GM23338 (cell line): ENCODE results near the gene SIAH1. TPM values are rescaled to one million over a fixed set of nuclear protein-coding genes. Genes with fewer than 3 reads are reported as not detected.

Experiments
- ATAC-seq: fragments of 200-7000 bp; cut with Tn5 transposase; 3 replicates; pipeline ENCODE4 v1.9.1; 2020
- DNase-seq: peaks from one replicate; pipeline ENCODE4 v3.0.0-alpha.2; 2015; ENCODE audit warnings: low spot score
- H2AFZ ChIP-seq: fragments of 200-600 bp; sonication (generic); 2 replicates; pipeline ENCODE4 v1.8.0; 2016; ENCODE audit warnings: antibody characterized with exemption, mild to moderate bottlenecking, moderate library complexity
- H3F3A ChIP-seq: fragments of 200-600 bp; sonication (generic); replicated peaks from 2 replicates; pipeline ENCODE4 v1.8.0; 2017; ENCODE audit warnings: antibody characterized with exemption, mixed run types, low read depth
- H3K27ac ChIP-seq: fragments of 200-600 bp; sonication (generic); 2 replicates; pipeline ENCODE4 v1.6.1; 2016; ENCODE audit warnings: low read depth
- H3K27me3 ChIP-seq: fragments of 200-600 bp; sonication (generic); 2 replicates; pipeline ENCODE4 v1.8.0; 2016; ENCODE audit warnings: mild to moderate bottlenecking, mixed run types, moderate library complexity; ENCODE audit not compliant: insufficient read depth
- H3K36me3 ChIP-seq: fragments of 200-600 bp; sonication (generic); 2 replicates; pipeline ENCODE4 v1.8.0; 2016; ENCODE audit warnings: mild to moderate bottlenecking; ENCODE audit not compliant: insufficient read depth
- H3K4me1 ChIP-seq: fragments of 200-600 bp; sonication (generic); 2 replicates; pipeline ENCODE4 v1.8.0; 2016; ENCODE audit warnings: mild to moderate bottlenecking, moderate library complexity; ENCODE audit not compliant: insufficient read depth
- H3K4me2 ChIP-seq: fragments of 200-600 bp; sonication (generic); 2 replicates; pipeline ENCODE4 v1.7.1; 2017; ENCODE audit warnings: mixed run types
- H3K4me3 ChIP-seq: fragments of 200-600 bp; sonication (generic); 2 replicates; pipeline ENCODE4 v1.6.1; 2016; ENCODE audit warnings: mixed run types
- H3K79me2 ChIP-seq: fragments of 200-600 bp; sonication (generic); replicated peaks from 2 replicates; pipeline ENCODE4 v1.8.0; 2017; ENCODE audit warnings: mild to moderate bottlenecking; ENCODE audit not compliant: insufficient read depth
- H3K9me2 ChIP-seq: fragments of 200-600 bp; sonication (generic); 2 replicates; pipeline ENCODE4 v1.8.0; 2017; ENCODE audit not compliant: insufficient read depth
- H4K20me1 ChIP-seq: fragments of 200-600 bp; sonication (generic); replicated peaks from 2 replicates; pipeline ENCODE4 v1.8.0; 2017; ENCODE audit warnings: mild to moderate bottlenecking; ENCODE audit not compliant: insufficient read depth
- H3K27ac Mint-ChIP-seq: 2 replicates; pipeline ENCODE4 v1.8.0; 2020; ENCODE audit warnings: inconsistent platforms, mild to moderate bottlenecking, moderate library complexity, mixed read lengths
- H3K27me3 Mint-ChIP-seq: 3 replicates; pipeline ENCODE4 v1.8.0; 2022; ENCODE audit warnings: low read depth, mild to moderate bottlenecking, moderate library complexity, mixed read lengths, inconsistent platforms; ENCODE audit not compliant: insufficient read depth, poor library complexity
- H3K36me3 Mint-ChIP-seq: 3 replicates; pipeline ENCODE4 v1.8.0; 2021; ENCODE audit warnings: low read depth, mild to moderate bottlenecking, inconsistent platforms, moderate library complexity, mixed read lengths
- H3K4me1 Mint-ChIP-seq: 3 replicates; pipeline ENCODE4 v1.8.0; 2020; ENCODE audit warnings: mild to moderate bottlenecking, inconsistent platforms, mixed read lengths
- H3K4me3 Mint-ChIP-seq: 3 replicates; pipeline ENCODE4 v1.8.0; 2021; ENCODE audit warnings: moderate library complexity, mild to moderate bottlenecking, inconsistent platforms, mixed read lengths
- H3K9me3 Mint-ChIP-seq: 3 replicates; pipeline ENCODE4 v1.8.0; 2020; ENCODE audit warnings: moderate library complexity, mild to moderate bottlenecking, inconsistent platforms, mixed read lengths
- CREB1 ChIP-seq: fragments of 250-450 bp; sonication (Bioruptor Pico); IDR thresholded peaks from 2 replicates; pipeline ENCODE4 v1.5.0; 2020; ENCODE audit warnings: low read depth, mild to moderate bottlenecking, moderate library complexity
- ETS1 ChIP-seq: IDR thresholded peaks from 2 replicates; pipeline ENCODE4 v1.6.1; 2016; ENCODE audit warnings: antibody characterized with exemption
- JUNB ChIP-seq: IDR thresholded peaks from one replicate; pipeline ENCODE4 v1.6.1; 2016; ENCODE audit warnings: antibody characterized with exemption; ENCODE audit not compliant: unreplicated experiment
- POLR2AphosphoS5 ChIP-seq: IDR thresholded peaks from 2 replicates; pipeline ENCODE4 v1.6.1; 2016; ENCODE audit warnings: antibody characterized with exemption, low read depth
- ZNF331 ChIP-seq: fragments of 250-450 bp; sonication (Bioruptor Pico); IDR thresholded peaks from 2 replicates; pipeline ENCODE4 v1.5.0; 2020; ENCODE audit warnings: low read depth, mild to moderate bottlenecking, moderate library complexity
- polyA plus RNA-seq: library from polyadenylated mRNA; unstranded; fragments of >200 nt; fragmentation: Nextera tagmentation; extraction: Ambion mirVana; gene quantifications from 2 replicates; pipeline ENCODE4 v1.2.1, GENCODE V29; 2016
- total RNA-seq: library from RNA; depleted of rRNA; stranded (reverse); fragments of >200 nt; shearing (Covaris generic); gene quantifications from 2 replicates; pipeline ENCODE4 v1.2.3, GENCODE V29; 2014
- TF ChIP-seq, protein P1 (sequence below): fragments of 250-450 bp; sonication (Bioruptor Pico); IDR thresholded peaks from 2 replicates; pipeline ENCODE4 v1.5.0; 2020; ENCODE audit warnings: mild to moderate bottlenecking, moderate library complexity

The SIAH1 gene
- total and polyA plus RNA-seq, 2 experiments from 2014 or later, result 42.0 to 52.7 TPM

- no peaks in the 10 kb centered on the region for H3K36me3 ChIP-seq
- peaks cover 2% of the 10 kb centered on the region for H3K27me3 Mint-ChIP-seq
- no peak overlapping the region for H3K4me3 Mint-ChIP-seq
- ATAC-seq (no peak), DNase-seq (no peak)
- no peaks in the 10 kb centered on the region for H3K27me3 ChIP-seq
- no peak for TF ChIP-seq ETS1
- no peak for TF ChIP-seq POLR2AphosphoS5
- TF ChIP-seq, protein P1, sequence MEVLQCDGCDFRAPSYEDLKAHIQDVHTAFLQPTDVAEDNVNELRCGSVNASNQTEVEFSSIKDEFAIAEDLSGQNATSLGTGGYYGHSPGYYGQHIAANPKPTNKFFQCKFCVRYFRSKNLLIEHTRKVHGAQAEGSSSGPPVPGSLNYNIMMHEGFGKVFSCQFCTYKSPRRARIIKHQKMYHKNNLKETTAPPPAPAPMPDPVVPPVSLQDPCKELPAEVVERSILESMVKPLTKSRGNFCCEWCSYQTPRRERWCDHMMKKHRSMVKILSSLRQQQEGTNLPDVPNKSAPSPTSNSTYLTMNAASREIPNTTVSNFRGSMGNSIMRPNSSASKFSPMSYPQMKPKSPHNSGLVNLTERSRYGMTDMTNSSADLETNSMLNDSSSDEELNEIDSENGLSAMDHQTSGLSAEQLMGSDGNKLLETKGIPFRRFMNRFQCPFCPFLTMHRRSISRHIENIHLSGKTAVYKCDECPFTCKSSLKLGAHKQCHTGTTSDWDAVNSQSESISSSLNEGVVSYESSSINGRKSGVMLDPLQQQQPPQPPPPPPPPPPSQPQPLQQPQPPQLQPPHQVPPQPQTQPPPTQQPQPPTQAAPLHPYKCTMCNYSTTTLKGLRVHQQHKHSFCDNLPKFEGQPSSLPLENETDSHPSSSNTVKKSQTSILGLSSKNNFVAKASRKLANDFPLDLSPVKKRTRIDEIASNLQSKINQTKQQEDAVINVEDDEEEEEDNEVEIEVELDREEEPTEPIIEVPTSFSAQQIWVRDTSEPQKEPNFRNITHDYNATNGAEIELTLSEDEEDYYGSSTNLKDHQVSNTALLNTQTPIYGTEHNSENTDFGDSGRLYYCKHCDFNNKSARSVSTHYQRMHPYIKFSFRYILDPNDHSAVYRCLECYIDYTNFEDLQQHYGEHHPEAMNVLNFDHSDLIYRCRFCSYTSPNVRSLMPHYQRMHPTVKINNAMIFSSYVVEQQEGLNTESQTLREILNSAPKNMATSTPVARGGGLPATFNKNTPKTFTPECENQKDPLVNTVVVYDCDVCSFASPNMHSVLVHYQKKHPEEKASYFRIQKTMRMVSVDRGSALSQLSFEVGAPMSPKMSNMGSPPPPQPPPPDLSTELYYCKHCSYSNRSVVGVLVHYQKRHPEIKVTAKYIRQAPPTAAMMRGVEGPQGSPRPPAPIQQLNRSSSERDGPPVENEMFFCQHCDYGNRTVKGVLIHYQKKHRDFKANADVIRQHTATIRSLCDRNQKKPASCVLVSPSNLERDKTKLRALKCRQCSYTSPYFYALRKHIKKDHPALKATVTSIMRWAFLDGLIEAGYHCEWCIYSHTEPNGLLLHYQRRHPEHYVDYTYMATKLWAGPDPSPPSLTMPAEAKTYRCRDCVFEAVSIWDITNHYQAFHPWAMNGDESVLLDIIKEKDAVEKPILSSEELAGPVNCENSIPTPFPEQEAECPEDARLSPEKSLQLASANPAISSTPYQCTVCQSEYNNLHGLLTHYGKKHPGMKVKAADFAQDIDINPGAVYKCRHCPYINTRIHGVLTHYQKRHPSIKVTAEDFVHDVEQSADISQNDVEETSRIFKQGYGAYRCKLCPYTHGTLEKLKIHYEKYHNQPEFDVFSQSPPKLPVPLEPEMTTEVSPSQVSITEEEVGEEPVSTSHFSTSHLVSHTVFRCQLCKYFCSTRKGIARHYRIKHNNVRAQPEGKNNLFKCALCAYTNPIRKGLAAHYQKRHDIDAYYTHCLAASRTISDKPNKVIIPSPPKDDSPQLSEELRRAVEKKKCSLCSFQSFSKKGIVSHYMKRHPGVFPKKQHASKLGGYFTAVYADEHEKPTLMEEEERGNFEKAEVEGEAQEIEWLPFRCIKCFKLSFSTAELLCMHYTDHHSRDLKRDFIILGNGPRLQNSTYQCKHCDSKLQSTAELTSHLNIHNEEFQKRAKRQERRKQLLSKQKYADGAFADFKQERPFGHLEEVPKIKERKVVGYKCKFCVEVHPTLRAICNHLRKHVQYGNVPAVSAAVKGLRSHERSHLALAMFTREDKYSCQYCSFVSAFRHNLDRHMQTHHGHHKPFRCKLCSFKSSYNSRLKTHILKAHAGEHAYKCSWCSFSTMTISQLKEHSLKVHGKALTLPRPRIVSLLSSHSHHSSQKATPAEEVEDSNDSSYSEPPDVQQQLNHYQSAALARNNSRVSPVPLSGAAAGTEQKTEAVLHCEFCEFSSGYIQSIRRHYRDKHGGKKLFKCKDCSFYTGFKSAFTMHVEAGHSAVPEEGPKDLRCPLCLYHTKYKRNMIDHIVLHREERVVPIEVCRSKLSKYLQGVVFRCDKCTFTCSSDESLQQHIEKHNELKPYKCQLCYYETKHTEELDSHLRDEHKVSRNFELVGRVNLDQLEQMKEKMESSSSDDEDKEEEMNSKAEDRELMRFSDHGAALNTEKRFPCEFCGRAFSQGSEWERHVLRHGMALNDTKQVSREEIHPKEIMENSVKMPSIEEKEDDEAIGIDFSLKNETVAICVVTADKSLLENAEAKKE (CRISPR knock-in tag), result no peak
- TF ChIP-seq JUNB, result no peak
- TF ChIP-seq CREB1 (CRISPR knock-in tag), result no peak
- no peak for TF ChIP-seq ZNF331 (CRISPR knock-in tag)
- no peaks in the 10 kb centered on the region for H3F3A ChIP-seq
- peaks cover 32% of the 10 kb centered on the region for H3K4me1 Mint-ChIP-seq
- H3K4me2 ChIP-seq, result no peak overlapping the region
- peaks cover 25% of the 10 kb centered on the region; the same call in 1 of the 2 replicates for H3K4me1 ChIP-seq
- no peaks in the 10 kb centered on the region for H3K9me3 Mint-ChIP-seq
- H4K20me1 ChIP-seq, result no peaks in the 10 kb centered on the region
- no peak overlapping the region for H3K4me3 ChIP-seq
- peaks cover 16% of the 10 kb centered on the region for H3K36me3 Mint-ChIP-seq
- H2AFZ ChIP-seq, result no peak overlapping the region
- H3K79me2 ChIP-seq, result no peaks in the 10 kb centered on the region
- 0 out of 2 replicates have a peak overlapping the region, but pooled peaks have one; percentile 3 for H3K27ac ChIP-seq
- H3K27ac Mint-ChIP-seq, result no peak overlapping the region
- no peaks in the 10 kb centered on the region for H3K9me2 ChIP-seq
Observed at GRCh38 chr16:48332978-48333377, 52.2 kb downstream of the SIAH1 start.
